Astrocyte (in vitro differentiated cells and primary cell): Measurements from ENCODE around the gene CDK14. TPM values are rescaled to one million over a fixed set of nuclear protein-coding genes. Genes with fewer than 3 reads are reported as not detected.

Experiments
- total RNA-seq: library from RNA; stranded (reverse); gene quantifications from 2 replicates; pipeline ENCODE4 v1.2.1, GENCODE V29; 2021

Gene CDK14
- total RNA-seq, 1 donor from 2014 or later = 30.2 TPM

Other genes starting within 250 kb of the CDK14 start
- gene GTPBP10, start 249.6 kb upstream of the CDK14 start, total RNA-seq = 18.9 and 24.0 TPM in 2 replicates
- gene CLDN12, start 192.9 kb upstream of the CDK14 start, total RNA-seq = 37.9 and 42.8 TPM in 2 replicates
- not detected in 2 replicates for gene PTTG1IP2, start 126.7 kb upstream of the CDK14 start, total RNA-seq